Endothelial cell (in vitro differentiated cells): ENCODE results near the gene PSMG3. TPM values are rescaled to one million over a fixed set of nuclear protein-coding genes. Genes with fewer than 3 reads are reported as not detected.

Source experiments
- DNase-seq: peaks from one replicate; pipeline ENCODE4 v3.0.0; 2021; ENCODE audit warnings: low spot score
- H3K27ac Mint-ChIP-seq: one replicate; pipeline ENCODE4 v1.8.0; 2021; ENCODE audit warnings: mixed read lengths, inconsistent platforms; ENCODE audit not compliant: unreplicated experiment
- H3K27me3 Mint-ChIP-seq: one replicate; pipeline ENCODE4 v1.8.0; 2021; ENCODE audit warnings: mild to moderate bottlenecking, moderate library complexity, mixed read lengths, inconsistent platforms; ENCODE audit not compliant: unreplicated experiment
- H3K36me3 Mint-ChIP-seq: one replicate; pipeline ENCODE4 v1.8.0; 2021; ENCODE audit warnings: mild to moderate bottlenecking, low read depth, mixed read lengths, inconsistent platforms; ENCODE audit not compliant: unreplicated experiment
- H3K4me1 Mint-ChIP-seq: one replicate; pipeline ENCODE4 v1.8.0; 2021; ENCODE audit warnings: mild to moderate bottlenecking, mixed read lengths, inconsistent platforms; ENCODE audit not compliant: unreplicated experiment
- H3K4me3 Mint-ChIP-seq: one replicate; pipeline ENCODE4 v1.8.0; 2021; ENCODE audit warnings: mild to moderate bottlenecking, mixed read lengths, inconsistent platforms; ENCODE audit not compliant: unreplicated experiment
- H3K9me3 Mint-ChIP-seq: one replicate; pipeline ENCODE4 v1.8.0; 2021; ENCODE audit warnings: mixed read lengths, inconsistent platforms; ENCODE audit not compliant: unreplicated experiment
- CTCF ChIP-seq: fragments of 200-600 bp; sonication (generic); IDR thresholded peaks from one replicate; pipeline ENCODE4 v1.5.0; 2021; ENCODE audit warnings: antibody characterized with exemption; ENCODE audit not compliant: unreplicated experiment
- total RNA-seq: library from RNA; stranded (reverse); fragmentation: NEBNext Ultra II Directional; extraction: Animal tissue kit (Norgen Biotek cat#: 25700); gene quantifications from one replicate; pipeline ENCODE4 v1.2.1, GENCODE V29; 2021; ENCODE audit not compliant: unreplicated experiment

Gene PSMG3
- total RNA-seq, 1 donor from 2014 or later: 20.3 TPM

GRCh38 chr7:1558841-1559625, 10.8 kb downstream of the PSMG3 start:
- no peak for TF ChIP-seq CTCF
- no peaks in the 10 kb centered on the region for H3K36me3 Mint-ChIP-seq
- H3K27ac Mint-ChIP-seq: no peak overlapping the region
- peaks cover 4% of the 10 kb centered on the region for H3K27me3 Mint-ChIP-seq
- DNase-seq: no peak
- H3K9me3 Mint-ChIP-seq: no peaks in the 10 kb centered on the region
- peaks cover 2% of the 10 kb centered on the region for H3K4me1 Mint-ChIP-seq
- H3K4me3 Mint-ChIP-seq: no peak overlapping the region

- DNase-seq: no peak
These were observed 11.5 kb downstream of the PSMG3 start for GRCh38 chr7:1558181-1558811.

GRCh38 chr7:1557771-1558170, 12.1 kb downstream of the PSMG3 start:
- no peak for TF ChIP-seq CTCF
- Mint-ChIP-seq H3K36me3 (no peaks in the 10 kb centered on the region), H3K9me3 (no peaks in the 10 kb centered on the region), H3K27ac (no peak overlapping the region), H3K4me3 (no peak overlapping the region), H3K27me3 (peaks cover 4% of the 10 kb centered on the region), H3K4me1 (peaks cover 2% of the 10 kb centered on the region)
- DNase-seq: no peak

More at GRCh38 chr7:1558181-1558811, 11.5 kb downstream of the PSMG3 start:
- Mint-ChIP-seq H3K4me1 (peaks cover 2% of the 10 kb centered on the region), H3K27me3 (peaks cover 4% of the 10 kb centered on the region), H3K4me3 (no peak overlapping the region), H3K36me3 (no peaks in the 10 kb centered on the region), H3K9me3 (no peaks in the 10 kb centered on the region), H3K27ac (no peak overlapping the region)
- TF ChIP-seq CTCF: no peak

GRCh38 chr7:1557006-1557405, 12.8 kb downstream of the PSMG3 start:
- no peaks in the 10 kb centered on the region for H3K9me3 Mint-ChIP-seq

More at GRCh38 chr7:1557006-1557405, 12.8 kb downstream of the PSMG3 start:
- Mint-ChIP-seq H3K4me1 (peaks cover 2% of the 10 kb centered on the region), H3K27me3 (peaks cover 3% of the 10 kb centered on the region), H3K4me3 (no peak overlapping the region), H3K36me3 (no peaks in the 10 kb centered on the region), H3K27ac (no peak overlapping the region)
- no peak for DNase-seq
- no peak for TF ChIP-seq CTCF
